Measurements from ENCODE around the gene SRPX.

The SRPX gene, protein sequence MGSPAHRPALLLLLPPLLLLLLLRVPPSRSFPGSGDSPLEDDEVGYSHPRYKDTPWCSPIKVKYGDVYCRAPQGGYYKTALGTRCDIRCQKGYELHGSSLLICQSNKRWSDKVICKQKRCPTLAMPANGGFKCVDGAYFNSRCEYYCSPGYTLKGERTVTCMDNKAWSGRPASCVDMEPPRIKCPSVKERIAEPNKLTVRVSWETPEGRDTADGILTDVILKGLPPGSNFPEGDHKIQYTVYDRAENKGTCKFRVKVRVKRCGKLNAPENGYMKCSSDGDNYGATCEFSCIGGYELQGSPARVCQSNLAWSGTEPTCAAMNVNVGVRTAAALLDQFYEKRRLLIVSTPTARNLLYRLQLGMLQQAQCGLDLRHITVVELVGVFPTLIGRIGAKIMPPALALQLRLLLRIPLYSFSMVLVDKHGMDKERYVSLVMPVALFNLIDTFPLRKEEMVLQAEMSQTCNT

DNA sequence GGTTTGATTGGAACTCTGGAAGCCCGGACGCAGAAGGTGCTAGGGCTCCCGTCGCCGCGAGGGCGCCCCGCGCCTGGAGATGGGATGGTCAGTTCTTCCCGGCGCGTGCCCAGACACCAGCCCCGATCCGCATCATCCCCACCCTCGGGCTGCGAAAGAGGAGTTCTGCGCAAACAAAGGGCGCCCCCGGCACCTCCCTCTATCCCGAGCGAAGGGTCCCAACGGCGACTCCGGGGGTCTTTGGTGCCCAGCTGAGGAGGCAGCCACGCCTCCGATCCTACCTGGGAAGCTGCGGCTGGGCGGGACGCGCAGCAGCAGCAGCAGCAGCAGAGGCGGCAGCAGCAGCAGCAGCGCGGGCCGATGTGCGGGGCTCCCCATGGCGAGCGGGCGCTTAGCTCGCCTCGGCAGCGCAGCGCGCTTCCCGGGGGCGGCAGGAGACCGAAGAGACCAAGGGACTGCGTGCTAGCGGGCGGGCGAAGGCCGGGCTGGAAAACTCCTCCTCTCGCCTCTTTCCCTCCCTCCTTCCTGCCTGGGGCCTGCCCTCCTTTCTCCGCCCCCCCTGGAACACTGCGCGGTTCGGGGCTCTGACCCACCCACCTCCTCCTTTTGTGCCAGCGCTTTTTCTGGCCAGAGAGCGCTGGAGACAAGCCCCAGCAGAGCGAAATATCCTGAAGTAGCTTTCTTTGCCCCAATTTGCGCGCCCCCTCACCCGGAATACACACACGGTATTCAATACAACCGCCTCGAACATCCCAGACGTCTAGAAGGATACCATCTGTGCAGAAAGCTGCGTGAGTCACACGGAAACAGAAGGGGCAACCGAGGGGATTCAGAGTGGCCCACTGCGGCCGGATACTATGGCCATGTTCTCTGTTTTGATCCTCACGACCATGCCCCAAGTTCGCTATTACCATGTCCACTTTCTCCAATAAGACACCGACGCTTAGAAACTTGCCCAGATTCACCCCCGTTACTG, at the start of gene SRPX:
Gene SRPX, minus strand, starts transcription at position 457 of the 976 bp plus-strand sequence. Its CDS starts 79 bp downstream, at position 378.
- peak in 11 of 56 donors; percentile 0 to 31 (median 2) for DNase-seq

- DNase-seq: no peak
These were observed 47.3 kb upstream of the SRPX start for GRCh38 chrX:38268011-38268410.

- DNase-seq: no peak
These were observed 42.3 kb upstream of the SRPX start for GRCh38 chrX:38262715-38263620.

DNA sequence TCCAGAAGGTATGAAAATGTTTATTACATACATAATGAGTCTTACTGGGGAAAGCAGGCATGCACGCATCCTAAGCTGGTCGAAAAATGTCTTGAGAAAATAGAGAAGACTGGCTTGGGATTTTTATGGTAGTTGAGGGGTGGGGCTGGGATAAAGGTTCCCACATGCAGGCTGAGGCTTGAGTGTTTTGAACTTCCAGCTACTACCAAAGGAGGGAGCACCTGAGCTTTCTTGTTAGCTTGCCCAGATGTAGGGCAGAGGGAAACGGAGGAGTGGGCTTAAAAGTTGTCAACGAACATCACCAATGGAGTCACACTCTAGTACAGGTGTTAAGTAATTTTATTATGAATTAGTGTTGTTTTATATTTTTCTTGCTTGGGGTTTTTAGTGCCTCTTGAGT, 39.6 kb upstream of the SRPX start:
- DNase-seq: no peak

DNA sequence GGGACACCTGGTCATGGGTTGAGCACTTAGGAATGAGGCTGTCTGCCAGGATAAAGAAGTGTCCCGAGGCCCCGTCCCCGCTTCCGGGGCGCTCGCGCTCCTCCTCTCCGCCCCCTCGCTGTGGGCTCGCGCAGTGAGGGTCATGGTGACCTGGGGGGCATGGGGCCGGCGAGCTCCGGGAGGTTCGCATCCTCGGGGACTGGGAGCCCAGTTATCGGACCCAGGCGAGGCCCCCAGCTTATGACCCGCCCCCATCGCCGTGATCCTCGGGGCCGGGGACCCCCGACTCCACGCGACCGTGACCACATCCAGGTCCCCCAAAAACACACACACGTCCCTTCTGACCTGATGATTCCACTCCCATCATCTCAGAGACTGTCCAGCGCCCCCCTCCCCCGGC, 35.3 kb upstream of the SRPX start:
- DNase-seq: no peak

GRCh38 chrX:38249965-38250364, 29.3 kb upstream of the SRPX start:
- DNase-seq: no peak

DNA sequence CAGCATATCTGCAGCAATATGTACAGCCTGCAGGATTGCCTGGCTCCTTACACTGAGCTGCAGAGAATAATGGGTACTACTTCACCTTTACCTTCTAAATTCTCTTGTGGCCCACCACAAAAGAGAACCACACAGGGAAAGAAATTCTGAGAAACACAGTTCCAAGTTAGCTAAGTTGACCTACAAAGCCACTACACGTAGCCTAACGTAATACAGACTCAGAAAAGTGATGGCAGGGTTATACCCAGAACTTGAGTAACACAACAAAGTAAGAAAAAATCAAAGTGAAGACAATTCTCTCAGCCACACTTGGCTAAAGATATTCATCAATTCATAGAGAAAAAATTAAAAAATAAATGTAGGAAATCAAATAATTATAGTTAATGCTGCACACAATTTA, 26.4 kb upstream of the SRPX start:
- no peak for DNase-seq

DNA sequence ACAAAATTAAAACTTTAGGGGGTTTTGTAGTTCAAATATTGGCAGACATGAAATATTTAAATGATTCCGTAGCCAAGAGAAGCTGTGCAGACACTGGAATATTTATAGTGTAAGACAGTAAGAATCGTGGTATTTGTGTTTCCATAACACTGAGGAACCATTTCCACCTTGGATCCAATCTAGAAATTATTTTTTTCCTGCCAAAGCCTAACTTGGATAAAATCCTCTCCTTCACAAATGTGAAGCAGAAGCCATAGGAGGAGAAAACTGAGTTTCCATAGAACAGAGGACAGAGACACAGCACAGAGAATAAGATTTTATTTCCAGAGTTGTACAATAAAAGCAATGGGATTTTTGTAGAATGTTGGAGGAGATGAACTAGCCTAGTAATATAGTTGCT, 19.9 kb upstream of the SRPX start:
- no peak for DNase-seq

GRCh38 chrX:38236901-38237615, 16.4 kb upstream of the SRPX start:
- DNase-seq: no peak

- no peak for DNase-seq
These were observed 13.4 kb upstream of the SRPX start for GRCh38 chrX:38233891-38234667.

DNA sequence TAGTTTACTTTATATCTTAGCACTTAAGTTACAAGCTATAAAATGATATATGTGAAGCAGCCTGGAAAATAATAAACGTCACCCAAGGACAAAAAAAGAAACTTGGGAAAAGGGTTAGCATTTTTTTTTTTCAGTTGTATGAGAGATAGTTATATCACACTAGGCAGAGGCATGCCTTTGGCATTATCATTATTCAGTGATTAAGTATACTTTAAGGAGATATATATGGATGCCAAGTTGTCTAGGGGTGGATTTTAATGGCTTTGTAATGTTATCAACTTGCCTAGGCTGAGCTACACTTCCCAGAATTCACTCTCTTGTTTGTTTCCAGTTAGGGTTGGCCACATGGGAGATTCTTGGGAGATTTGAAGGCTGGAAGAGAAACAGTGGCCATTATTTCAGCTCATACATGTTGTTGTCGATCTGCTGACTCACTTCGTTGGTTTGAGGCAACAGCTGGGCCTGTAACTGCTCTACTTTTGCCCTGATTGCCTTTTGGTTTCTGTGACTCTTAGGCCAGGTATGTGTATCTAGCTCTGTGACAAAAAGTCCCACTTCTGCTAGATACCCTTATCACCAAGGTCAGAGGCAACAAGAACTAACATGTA, 11.5 kb upstream of the SRPX start:
- no peak for DNase-seq

GRCh38 chrX:38225093-38225492, 4.4 kb upstream of the SRPX start:
- DNase-seq: no peak

- no peak for DNase-seq
These were observed 3.5 kb upstream of the SRPX start for GRCh38 chrX:38224160-38224559.

GRCh38 chrX:38221391-38221929, 789 bp upstream of the SRPX start:
- no peak for DNase-seq

DNA sequence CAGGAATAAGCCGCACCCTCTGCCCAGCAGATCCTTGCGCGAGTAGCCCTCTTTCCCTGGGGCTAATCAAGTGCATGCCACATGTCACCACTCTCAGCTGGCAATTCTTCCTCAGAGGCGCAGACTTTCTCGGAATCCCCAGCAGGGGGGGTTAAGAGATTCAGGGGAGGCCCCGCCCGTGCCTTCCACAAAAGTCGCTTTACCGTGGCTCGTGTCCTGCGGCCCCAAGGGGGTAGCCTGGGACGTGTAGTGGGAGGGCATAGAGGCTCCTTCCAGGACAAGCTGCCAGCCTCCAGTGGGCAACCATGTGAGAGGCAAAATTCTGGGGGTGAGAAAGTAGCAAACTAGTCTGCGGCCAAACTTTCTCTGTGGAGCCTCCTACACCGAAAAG, 652 bp downstream of the SRPX start:
- DNase-seq: peak in 13 of 56 donors; percentile 2 to 28 (median 4)

DNA sequence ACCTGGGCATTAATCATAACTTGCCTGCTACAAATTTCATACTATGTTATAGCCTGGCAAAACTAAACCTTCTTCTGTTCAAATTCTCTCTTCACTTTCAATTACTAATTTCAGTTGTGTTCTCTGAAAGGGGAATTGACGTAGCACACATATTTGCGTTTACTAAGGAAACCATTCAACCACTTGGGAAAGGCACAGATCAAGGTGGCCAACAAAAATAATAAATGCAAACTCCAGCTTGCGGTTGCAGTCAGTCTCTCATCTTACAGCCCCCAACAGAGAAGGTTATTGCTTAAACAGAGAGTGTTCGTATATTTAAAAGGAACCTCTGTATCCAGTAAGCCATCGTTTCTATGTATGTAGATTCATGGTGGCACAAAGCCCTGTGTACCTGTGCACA, 4.0 kb downstream of the SRPX start:
- DNase-seq: no peak

DNA sequence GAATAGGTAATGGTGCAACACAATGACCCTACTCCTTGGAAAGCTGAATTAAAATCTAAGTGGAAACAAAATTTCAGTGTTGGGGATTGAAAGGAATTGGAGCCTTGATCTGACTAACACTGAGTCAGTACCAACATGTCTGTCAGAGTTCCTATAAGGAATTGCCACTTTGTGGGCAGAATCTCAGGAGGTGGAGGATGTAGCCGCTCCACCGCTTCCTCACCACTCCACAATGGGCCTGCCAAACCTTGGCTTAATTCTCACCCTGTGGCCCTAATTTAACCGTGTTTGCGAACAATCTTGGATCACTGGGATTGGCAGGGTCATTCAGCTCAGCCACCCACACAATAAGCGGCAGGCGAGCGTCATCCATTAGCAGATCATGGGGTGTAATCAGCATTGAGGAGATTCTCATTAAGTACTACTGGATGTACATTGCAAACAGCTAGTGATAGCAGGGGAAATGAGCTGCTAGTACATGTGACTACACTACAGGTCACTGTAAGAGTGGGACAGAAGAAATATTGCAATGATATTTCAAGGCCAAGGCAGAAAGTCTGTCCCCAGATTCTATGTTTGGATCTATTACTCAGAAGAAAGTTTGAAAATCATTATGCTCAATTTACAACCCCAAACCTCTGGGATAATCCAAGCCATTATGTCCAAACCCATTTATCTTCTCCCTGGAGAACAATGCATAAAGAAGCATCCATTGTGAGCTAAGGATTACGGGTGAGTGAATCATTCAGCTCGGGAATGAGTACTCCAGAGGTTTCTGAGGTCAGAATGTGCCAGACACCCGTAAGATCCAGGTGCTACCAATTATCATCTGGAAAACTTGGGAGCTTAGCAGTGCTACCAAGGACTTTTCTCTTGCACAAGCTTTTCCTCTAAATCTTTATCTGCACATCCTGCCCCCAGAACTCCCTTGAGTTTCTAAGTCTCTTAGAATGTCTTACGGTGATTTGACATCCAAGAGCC, 5.8 kb downstream of the SRPX start:
- no peak for DNase-seq

DNA sequence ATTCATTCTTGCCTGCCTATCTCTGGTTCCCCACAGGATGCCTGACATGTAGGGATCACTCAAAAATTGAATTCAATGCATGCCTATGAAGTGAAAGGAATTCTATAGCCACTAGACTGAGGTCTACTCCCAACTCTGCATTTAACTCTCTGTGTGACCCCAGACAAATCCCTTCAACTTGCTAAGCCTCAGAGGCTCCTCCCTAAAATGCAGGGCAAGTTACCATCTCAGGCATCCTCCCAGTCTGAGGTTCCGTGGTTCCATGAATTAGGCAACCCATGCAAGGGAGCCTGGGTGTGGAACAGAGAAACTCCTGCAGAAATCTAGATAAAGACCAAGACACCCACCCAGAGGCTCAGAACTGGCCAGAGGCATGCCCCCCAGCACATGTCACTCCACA, 6.6 kb downstream of the SRPX start:
- DNase-seq: no peak

Measured in nucleus accumbens (tissue), 56 donors.